Loucy (cell line): ENCODE results near the gene DISP3.

Experiments used
- H2AFZ ChIP-seq: fragments of 200-600 bp; sonication (generic); 2 replicates; pipeline ENCODE4 v1.6.0; 2016; ENCODE audit warnings: antibody characterized with exemption, mild to moderate bottlenecking, low read length, moderate library complexity
- H3F3A ChIP-seq: fragments of 200-600 bp; 2 replicates; pipeline ENCODE4 v1.6.0; 2016; ENCODE audit warnings: antibody characterized with exemption, low read depth, mild to moderate bottlenecking
- H3K27me3 ChIP-seq: fragments of 200-600 bp; sonication (generic); 2 replicates; pipeline ENCODE4 v1.6.1; 2014; ENCODE audit warnings: low read length, mild to moderate bottlenecking; ENCODE audit not compliant: insufficient read depth, poor library complexity, severe bottlenecking
- H3K36me3 ChIP-seq: fragments of 200-600 bp; sonication (generic); 2 replicates; pipeline ENCODE4 v1.6.1; 2016; ENCODE audit warnings: low read length; ENCODE audit not compliant: insufficient read depth
- H3K4me1 ChIP-seq: fragments of 200-600 bp; sonication (generic); 2 replicates; pipeline ENCODE4 v1.5.1; 2014; ENCODE audit warnings: low read length, mild to moderate bottlenecking; ENCODE audit not compliant: insufficient read depth, poor library complexity, severe bottlenecking
- H3K4me2 ChIP-seq: fragments of 200-600 bp; sonication (generic); 2 replicates; pipeline ENCODE4 v1.6.0; 2014; ENCODE audit warnings: antibody characterized with exemption, low read length, low read depth, mild to moderate bottlenecking; ENCODE audit not compliant: poor library complexity, severe bottlenecking
- H3K4me3 ChIP-seq: fragments of 200-600 bp; sonication (generic); 2 replicates; pipeline ENCODE4 v1.5.1; 2014; ENCODE audit warnings: low read length, mild to moderate bottlenecking, mixed read lengths; ENCODE audit not compliant: poor library complexity, severe bottlenecking
- H3K79me2 ChIP-seq: fragments of 200-600 bp; sonication (generic); 2 replicates; pipeline ENCODE4 v1.6.1; 2014; ENCODE audit warnings: low read length; ENCODE audit not compliant: insufficient read depth
- H3K9ac ChIP-seq: fragments of 200-600 bp; sonication (generic); 2 replicates; pipeline ENCODE4 v1.6.0; 2014; ENCODE audit warnings: mild to moderate bottlenecking, low read depth, low read length, moderate library complexity; ENCODE audit not compliant: poor library complexity, severe bottlenecking
- H3K9me2 ChIP-seq: fragments of 200-600 bp; sonication (generic); replicated peaks from 2 replicates; pipeline ENCODE4 v1.6.1; 2016; ENCODE audit warnings: low read depth, low read length, mixed read lengths
- H3K9me3 ChIP-seq: fragments of 200-600 bp; sonication (generic); 2 replicates; pipeline ENCODE4 v1.6.1; 2014; ENCODE audit warnings: mild to moderate bottlenecking, antibody characterized with exemption, low read length, low read depth; ENCODE audit not compliant: insufficient read depth
- H4K20me1 ChIP-seq: fragments of 200-600 bp; sonication (generic); 2 replicates; pipeline ENCODE4 v1.6.0; 2014; ENCODE audit warnings: antibody characterized with exemption, low read length, mild to moderate bottlenecking; ENCODE audit not compliant: insufficient read depth, poor library complexity, severe bottlenecking
- EZH2phosphoT487 ChIP-seq: fragments of 200-600 bp; IDR thresholded peaks from 2 replicates; pipeline ENCODE4 v1.6.1; 2018; ENCODE audit warnings: antibody characterized with exemption, mild to moderate bottlenecking, moderate library complexity, borderline replicate concordance
- TF ChIP-seq, protein P1 (sequence below): fragments of 200-600 bp; sonication (generic); conservative IDR thresholded peaks from 2 replicates; pipeline ENCODE4 v1.5.1; 2014; ENCODE audit warnings: mild to moderate bottlenecking, antibody characterized with exemption, low read length

The DISP3 gene

DNA sequence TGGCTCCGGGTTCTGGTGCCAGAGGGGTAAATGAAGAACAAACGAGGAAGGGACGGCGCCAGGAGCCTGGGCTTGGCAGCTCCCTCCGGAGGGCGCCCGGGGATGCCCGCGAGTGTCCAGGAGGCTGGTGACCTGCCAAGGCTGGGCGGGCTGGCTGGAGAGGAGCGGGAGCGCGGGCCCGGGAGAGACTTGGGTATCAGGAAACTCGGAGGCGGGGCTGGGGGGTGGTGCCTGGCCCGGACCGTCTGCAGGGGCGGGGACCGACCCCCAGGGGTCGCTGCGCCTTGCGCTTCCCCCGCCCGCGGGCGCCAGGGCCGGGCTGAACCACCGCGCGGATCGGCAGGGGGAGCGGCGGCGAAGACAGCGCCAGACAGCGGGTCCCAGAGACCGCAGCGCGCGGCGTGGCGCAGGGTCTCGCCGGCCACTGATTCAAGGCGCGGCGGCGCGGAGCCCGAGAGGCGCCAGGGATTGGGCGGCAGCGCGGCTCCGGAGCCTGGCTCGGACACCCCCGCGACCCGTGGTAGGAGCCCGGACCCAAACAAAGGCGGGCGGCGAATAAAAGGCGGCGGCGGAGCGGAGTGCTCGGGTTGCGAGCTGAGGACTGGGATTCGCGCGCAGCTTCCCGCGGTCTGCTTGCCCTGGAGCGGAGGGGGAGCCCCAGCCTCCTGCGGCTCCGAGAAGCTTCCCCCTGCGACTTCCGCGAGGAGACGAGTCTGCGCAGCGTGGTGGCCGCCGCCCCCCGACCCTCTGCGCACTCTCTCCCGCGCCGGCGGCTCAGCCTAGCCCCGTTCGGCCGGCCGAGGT is at the start of gene DISP3:
Gene DISP3 (plus strand): TSS at position 585 of the 804 bp plus-strand sequence. CDS start 21,838 bp downstream, outside the sequence.
- Histone ChIP-seq H3K36me3 (no peaks in the 10 kb centered on the region), H4K20me1 (no peaks in the 10 kb centered on the region), H3K9ac (peak within 1 kb of the TSS; percentile 78), H3K4me3 (peak within 1 kb of the TSS; percentile 86), H3K9me3 (no peaks in the 10 kb centered on the region), H2AFZ (peak within 1 kb of the TSS; percentile 99), H3K4me1 (peaks cover 3% of the 10 kb centered on the region), H3K27me3 (no peaks in the 10 kb centered on the region), H3K9me2 (no peaks in the 10 kb centered on the region), H3K4me2 (peak within 1 kb of the TSS; percentile 94), H3K79me2 (no peaks in the 10 kb centered on the region), H3F3A (no peaks in the 10 kb centered on the region)
- TF ChIP-seq, protein P1, sequence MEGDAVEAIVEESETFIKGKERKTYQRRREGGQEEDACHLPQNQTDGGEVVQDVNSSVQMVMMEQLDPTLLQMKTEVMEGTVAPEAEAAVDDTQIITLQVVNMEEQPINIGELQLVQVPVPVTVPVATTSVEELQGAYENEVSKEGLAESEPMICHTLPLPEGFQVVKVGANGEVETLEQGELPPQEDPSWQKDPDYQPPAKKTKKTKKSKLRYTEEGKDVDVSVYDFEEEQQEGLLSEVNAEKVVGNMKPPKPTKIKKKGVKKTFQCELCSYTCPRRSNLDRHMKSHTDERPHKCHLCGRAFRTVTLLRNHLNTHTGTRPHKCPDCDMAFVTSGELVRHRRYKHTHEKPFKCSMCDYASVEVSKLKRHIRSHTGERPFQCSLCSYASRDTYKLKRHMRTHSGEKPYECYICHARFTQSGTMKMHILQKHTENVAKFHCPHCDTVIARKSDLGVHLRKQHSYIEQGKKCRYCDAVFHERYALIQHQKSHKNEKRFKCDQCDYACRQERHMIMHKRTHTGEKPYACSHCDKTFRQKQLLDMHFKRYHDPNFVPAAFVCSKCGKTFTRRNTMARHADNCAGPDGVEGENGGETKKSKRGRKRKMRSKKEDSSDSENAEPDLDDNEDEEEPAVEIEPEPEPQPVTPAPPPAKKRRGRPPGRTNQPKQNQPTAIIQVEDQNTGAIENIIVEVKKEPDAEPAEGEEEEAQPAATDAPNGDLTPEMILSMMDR, result peak; percentile 63
- TF ChIP-seq EZH2phosphoT487, result no peak

- Histone ChIP-seq H4K20me1 (no peaks in the 10 kb centered on the region), H3K4me3 (no peak overlapping the region), H3K9ac (no peak overlapping the region), H3K4me2 (no peak overlapping the region), H3K36me3 (no peaks in the 10 kb centered on the region), H3K9me3 (no peaks in the 10 kb centered on the region), H3K27me3 (no peaks in the 10 kb centered on the region), H3K79me2 (no peaks in the 10 kb centered on the region), H2AFZ (no peak overlapping the region), H3K4me1 (no peaks in the 10 kb centered on the region), H3K9me2 (no peaks in the 10 kb centered on the region), H3F3A (no peaks in the 10 kb centered on the region)
- no peak for TF ChIP-seq EZH2phosphoT487
- TF ChIP-seq, protein P1, result no peak
These were observed 49.7 kb upstream of the DISP3 start for GRCh38 chr1:11429226-11429625.

GRCh38 chr1:11429935-11430334 is 49.0 kb upstream of the DISP3 start:
- no peak overlapping the region for H3K4me2 ChIP-seq
- H3K4me1 ChIP-seq, result no peaks in the 10 kb centered on the region
- H2AFZ ChIP-seq, result no peak overlapping the region
- H3F3A ChIP-seq, result no peaks in the 10 kb centered on the region
- no peaks in the 10 kb centered on the region for H3K79me2 ChIP-seq
- no peaks in the 10 kb centered on the region for H4K20me1 ChIP-seq
- H3K36me3 ChIP-seq, result no peaks in the 10 kb centered on the region
- no peaks in the 10 kb centered on the region for H3K9me3 ChIP-seq
- H3K4me3 ChIP-seq, result no peak overlapping the region
- H3K27me3 ChIP-seq, result no peaks in the 10 kb centered on the region
- H3K9me2 ChIP-seq, result no peaks in the 10 kb centered on the region
- TF ChIP-seq EZH2phosphoT487, result no peak
- TF ChIP-seq, protein P1, result no peak
- no peak overlapping the region for H3K9ac ChIP-seq
